ENCODE data around the gene CDHR1.
"Not testable (repeated sequence)": the region's sequence is repeated elsewhere in the genome, so short reads cannot be mapped to it uniquely, and the experiment has no call there.

DNA sequence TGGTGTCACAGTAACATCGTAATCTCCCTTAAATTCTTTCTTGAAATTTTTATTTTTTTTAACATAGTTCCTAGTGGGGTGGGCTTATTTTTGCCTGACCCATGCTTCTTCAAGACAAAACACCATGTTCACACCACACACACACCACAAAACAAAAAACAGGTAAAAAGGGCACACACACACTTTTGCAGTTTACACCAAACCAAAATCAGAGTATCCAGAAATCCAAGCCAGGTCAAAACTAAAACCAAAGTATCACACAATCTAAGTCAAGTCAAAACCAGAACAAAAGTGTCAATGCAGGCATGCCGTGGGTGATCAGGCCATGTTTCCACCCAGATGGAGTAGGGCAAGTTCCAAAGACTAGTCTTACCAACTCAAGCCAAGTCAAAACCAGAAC is 23.1 kb upstream of the CDHR1 start:
- TF ChIP-seq, protein P1, sequence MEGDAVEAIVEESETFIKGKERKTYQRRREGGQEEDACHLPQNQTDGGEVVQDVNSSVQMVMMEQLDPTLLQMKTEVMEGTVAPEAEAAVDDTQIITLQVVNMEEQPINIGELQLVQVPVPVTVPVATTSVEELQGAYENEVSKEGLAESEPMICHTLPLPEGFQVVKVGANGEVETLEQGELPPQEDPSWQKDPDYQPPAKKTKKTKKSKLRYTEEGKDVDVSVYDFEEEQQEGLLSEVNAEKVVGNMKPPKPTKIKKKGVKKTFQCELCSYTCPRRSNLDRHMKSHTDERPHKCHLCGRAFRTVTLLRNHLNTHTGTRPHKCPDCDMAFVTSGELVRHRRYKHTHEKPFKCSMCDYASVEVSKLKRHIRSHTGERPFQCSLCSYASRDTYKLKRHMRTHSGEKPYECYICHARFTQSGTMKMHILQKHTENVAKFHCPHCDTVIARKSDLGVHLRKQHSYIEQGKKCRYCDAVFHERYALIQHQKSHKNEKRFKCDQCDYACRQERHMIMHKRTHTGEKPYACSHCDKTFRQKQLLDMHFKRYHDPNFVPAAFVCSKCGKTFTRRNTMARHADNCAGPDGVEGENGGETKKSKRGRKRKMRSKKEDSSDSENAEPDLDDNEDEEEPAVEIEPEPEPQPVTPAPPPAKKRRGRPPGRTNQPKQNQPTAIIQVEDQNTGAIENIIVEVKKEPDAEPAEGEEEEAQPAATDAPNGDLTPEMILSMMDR (IDR thresholded peaks at IDR 0.05): not testable (repeated sequence)
- TF ChIP-seq POLR2A (IDR thresholded peaks at IDR 0.05; ENCODE audit: low read depth): not testable (repeated sequence)

Data from esophagus muscularis mucosa (tissue), 3 donors.